ENCODE data around the gene ZNF146.
"Not testable (repeated sequence)": the region's sequence is repeated elsewhere in the genome, so short reads cannot be mapped to it uniquely, and the experiment has no call there.

The ZNF146 gene

DNA sequence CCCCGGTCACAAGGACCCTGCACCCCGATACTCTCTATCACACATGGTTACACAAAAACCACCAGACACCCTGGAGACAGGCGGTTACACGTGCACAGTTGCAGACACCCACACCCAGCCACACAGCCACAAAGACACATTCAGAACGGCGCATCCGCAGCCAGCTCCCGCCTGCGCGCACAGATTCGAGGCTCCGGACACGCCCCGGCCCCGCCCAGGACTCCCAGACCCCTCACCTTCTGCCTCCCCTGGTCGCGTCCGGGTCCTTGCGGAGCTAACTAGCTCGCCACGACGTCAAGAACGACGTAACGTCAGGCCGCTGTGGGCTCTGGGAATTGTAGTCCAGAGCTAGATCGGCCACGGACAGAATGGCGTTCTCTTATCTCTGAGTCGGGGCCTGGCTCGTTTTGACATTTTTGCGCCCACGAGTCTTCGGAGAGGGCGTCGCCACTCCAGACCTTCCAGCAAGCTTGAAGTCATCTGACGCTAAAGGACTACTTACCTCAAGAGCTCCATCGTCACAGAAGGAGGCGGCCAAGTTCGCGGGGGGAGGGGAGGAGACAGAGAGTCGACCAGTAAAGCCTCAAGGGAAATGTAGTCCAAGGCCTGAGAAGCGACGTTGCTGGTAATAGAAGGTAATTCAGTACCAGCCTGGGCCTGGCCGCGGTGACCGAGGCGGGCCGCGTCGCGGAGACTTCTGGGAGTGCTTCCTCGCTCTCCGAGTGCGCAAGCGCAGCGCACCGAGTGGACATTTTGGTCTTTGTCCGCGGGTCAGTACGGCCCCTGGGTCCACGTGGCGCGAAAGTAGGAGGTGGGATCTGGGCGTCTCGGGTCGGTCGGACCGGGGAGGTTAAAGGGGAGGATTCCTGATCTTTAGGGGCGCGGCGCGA is at the start of gene ZNF146, which contains the start of gene ZNF565:
Gene ZNF146, plus strand, starts transcription at position 721 of the 890 bp plus-strand sequence. CDS start 21,335 bp downstream, outside the sequence.
Gene ZNF565, minus strand, starts transcription at position 280 of the 890 bp plus-strand sequence. CDS start 12,680 bp downstream, outside the sequence.
- DNase-seq (ENCODE audit: low read depth) = peak; percentile 89

DNA sequence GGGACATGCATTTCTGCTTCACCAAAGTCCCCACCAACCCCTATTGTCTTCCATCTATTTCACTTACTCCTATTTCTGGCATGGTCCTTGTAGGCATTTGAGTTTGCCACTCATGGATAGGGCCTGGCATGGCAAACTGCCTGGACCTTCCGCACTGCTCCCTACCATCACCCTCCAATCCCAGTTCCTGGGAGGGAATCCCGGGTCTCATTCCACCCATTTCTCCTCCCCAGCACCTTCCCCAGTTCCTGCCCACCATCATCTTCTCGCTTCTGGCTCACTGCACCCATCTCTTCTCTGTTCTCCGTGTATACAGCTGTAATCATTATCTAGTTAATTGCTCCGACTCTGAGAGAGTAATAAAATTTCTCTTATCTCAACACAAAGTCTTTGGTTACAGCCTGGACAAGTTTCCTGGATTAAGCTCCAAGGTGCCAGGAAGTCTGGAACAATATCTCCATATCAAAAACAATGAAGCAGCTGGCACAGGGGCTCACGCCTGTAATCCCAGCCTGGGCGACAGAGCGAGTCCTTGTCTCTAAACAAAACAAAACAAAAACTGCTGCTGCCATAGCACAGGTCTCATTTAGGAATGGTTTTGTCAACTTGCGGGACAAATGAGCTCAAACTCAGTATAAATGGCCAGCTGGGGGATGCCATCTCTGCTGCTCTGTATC is 45.7 kb upstream of the ZNF146 start:
- no peak for DNase-seq (ENCODE audit: low read depth)

GRCh38 chr19:36172852-36173251 is 42.1 kb upstream of the ZNF146 start:
- no peak for DNase-seq (ENCODE audit: low read depth)

DNA sequence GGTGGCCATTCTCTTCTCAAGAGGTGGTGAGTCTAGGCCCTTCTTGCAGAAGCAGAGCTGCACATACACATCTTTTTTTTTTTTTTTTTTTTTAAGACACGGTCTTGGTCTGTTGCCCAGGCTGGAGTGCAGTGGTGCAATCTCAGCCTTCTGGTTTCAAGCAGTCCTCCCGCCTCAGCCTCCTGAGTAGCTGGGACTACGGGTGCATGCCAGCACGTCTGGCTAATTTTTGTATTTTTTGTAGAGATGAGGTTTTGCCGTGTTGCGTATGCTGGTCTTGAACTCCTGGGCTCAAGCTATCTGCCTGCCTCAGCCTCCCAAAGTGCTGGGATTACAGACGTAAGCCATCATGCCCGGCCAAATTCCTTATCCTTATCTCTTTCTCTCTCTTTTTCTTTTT is 41.1 kb upstream of the ZNF146 start:
- DNase-seq (ENCODE audit: low read depth) = not testable (repeated sequence)

DNA sequence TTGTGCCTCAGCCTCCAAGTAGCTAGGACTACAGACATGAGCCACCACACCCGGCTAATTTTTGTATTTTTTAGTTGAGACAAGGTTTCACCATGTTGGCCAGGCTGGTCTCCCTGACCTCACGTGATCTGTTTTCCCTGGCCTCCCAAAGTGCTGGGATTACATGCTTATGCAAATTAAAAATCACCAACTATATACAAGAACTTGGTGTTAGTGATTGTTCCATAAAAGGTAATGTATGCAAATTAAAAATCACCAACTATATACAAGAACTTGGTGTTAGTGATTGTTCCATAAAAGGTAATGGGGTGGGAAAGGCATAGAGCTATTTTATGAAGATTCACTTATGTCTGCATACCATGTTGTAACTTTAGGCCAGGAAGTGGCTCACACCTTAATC is 35.8 kb upstream of the ZNF146 start:
- DNase-seq (ENCODE audit: low read depth) = not testable (repeated sequence)

- DNase-seq (ENCODE audit: low read depth) = no peak
These were observed 32.2 kb upstream of the ZNF146 start for GRCh38 chr19:36182612-36183244.

GRCh38 chr19:36183245-36183628 is 31.7 kb upstream of the ZNF146 start:
- DNase-seq (ENCODE audit: low read depth) = no peak

DNA sequence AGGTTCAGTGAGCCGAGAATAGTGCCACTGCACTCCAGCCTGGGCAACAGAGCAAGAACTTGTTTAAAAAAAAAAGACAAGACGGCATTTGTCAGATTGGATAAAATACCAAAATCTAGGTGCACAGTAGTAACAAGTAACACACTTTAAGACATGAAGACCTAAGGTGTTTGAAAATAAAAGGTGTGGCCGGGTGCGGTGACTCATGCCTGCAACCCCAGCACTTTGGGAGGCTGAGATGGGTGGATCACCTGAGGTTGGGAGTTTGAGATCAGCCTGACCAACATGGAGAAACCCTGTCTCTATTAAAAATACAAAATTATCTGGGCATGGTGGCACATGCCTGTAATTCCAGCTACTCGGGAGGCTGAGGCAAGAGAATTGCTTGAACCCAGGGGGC is 28.2 kb upstream of the ZNF146 start:
- DNase-seq (ENCODE audit: low read depth) = not testable (repeated sequence)

DNA sequence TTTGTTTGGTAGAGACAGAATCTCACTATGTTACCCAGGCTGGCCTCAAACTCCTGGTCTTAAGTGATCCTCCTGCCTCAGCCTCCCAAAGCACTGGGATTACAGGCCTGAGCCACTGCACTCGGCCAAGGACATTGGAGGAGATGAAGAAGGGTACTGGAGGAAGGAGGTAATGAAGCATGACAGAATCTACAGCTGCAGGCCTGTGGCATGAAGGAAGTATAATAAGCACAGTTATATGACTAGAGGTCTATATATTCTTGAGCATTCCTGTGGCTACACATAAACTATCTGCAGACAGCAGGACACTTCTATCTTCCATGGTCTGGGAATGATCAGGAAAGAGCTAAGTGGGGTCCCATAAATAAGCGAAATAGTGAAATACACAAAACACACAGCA is 18.7 kb upstream of the ZNF146 start:
- DNase-seq (ENCODE audit: low read depth) = no peak

DNA sequence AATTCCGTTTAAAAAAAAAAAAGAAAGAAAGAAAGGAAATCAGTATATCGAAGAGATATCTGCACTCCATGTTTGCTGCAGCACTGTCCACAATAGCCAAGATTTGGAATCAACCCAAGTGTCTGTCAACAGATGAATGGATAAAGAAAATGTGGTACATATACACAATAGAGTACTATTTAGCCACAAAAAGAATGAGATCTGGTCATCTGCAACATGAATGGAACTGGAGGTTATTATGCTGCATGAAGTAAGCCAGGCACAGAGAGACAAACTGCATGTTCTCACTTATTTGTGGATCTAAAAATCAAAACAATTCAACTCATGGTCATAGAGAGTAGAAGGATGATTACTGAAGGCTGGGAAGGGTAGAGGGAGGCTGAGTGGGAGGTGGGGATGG is 16.8 kb upstream of the ZNF146 start:
- no peak for DNase-seq (ENCODE audit: low read depth)

DNA sequence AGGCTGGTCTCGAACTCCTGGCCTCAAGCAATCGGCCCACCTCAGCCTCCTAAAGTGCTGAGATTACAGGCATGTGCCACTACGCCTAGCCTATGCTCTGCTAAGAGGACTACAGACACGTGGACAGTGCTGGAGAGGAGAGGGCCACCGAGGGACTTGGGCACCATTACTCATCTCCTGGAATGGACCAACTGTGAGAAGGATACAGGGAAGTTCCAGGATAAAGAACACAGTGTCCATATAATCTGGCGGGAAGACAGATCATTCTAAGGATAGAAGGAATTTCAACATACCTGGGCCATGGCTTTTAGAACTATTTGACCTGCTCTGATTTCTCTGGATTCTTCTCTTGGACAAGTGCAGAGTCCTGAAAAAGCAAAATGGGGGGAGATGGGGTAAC is 13.2 kb upstream of the ZNF146 start:
- DNase-seq (ENCODE audit: low read depth) = no peak

- DNase-seq (ENCODE audit: low read depth) = no peak
These were observed 11.6 kb upstream of the ZNF146 start for GRCh38 chr19:36203293-36203692.

DNA sequence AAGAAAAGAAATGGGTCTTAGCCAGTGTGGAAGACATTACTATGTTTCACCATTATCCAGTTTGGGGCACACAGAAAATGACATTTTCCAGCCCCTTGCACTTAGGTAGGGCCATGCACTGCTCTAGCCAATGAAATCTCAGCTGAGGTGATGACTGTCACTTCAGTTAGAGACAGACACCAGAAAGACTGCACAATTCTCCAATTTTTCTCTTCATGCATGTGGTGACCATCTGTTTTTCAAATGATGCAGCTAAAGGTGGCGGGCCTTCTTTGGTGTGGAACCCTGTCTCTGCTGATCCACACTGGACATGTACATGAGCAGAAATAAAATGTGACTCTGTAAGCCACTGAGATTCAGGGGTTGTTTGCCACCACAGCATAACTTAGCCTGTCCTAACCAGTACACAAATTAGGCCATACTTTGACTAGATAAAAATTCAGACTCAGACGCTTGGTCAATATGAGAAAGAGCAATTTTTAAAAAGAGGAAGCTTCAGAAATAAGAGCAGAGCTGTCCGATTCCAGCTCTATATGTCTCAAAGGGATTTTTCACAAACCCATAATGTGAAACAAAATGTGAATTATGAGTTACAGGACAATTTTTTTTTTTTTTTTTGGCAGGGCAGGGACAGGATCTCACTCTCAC is 7.2 kb upstream of the ZNF146 start:
- DNase-seq (ENCODE audit: low read depth) = no peak

- no peak for DNase-seq (ENCODE audit: low read depth)
These were observed 5.5 kb upstream of the ZNF146 start for GRCh38 chr19:36209372-36209771.

DNA sequence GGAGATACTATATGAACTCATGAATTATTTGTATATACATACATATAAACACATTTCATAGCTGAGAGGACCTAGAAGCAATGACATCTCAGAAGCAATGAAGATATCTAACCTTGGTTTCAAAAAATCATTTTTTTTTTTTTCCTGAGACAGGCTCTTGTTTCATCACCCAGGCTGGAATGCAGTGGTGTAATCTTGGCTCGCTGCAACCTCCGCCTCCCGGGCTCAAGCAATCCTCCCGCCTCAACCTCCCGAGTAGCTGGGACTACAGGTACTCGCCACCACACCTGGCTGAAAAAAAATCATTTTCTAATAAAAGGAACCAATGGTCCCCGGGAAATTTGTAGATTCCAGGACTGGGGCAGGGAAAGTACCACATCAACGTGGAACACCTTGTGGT is 4.4 kb upstream of the ZNF146 start:
- no peak for DNase-seq (ENCODE audit: low read depth)

- no peak for DNase-seq (ENCODE audit: low read depth)
These were observed 2.0 kb upstream of the ZNF146 start for GRCh38 chr19:36212895-36213294.

- DNase-seq (ENCODE audit: low read depth) = no peak
These were observed 594 bp downstream of the ZNF146 start for GRCh38 chr19:36215276-36216123.

- no peak for DNase-seq (ENCODE audit: low read depth)
These were observed 6.6 kb downstream of the ZNF146 start for GRCh38 chr19:36221474-36221873.

- DNase-seq (ENCODE audit: low read depth) = no peak
These were observed 7.6 kb downstream of the ZNF146 start for GRCh38 chr19:36222503-36222902.

DNA sequence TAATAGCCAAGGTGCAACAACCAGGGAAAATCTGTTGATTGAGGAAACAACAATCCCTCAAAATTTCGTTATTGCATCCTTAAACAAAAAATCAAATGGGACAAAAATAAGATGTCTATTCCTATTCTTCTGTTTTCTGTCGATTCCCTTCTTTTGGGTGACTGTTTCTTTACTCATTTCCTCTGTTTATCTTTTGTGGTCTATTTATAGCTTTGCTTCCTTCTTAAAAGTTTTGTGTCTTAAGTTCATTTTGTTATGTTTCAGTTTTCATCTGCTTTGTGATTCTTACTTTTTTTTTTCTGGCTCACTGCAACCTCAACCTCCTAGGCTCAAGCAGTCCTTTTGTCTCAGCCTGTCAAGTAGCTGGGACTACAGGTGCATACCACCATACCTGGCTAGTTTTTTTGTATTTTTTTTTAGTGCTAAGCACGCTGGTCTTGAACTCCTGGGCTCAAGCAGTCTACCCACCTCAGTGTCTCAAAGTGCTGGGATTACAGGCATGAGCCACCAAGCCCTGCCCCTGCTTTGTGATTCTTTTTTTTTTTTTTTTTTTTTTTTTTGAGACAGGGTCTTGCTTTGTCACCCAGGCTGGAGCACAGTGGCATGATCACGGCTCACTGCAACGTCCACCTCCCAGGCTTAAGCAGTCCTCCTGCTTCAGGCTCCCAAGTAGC is 10.4 kb downstream of the ZNF146 start:
- DNase-seq (ENCODE audit: low read depth) = no peak

GRCh38 chr19:36233626-36234025 is 18.7 kb downstream of the ZNF146 start:
- not testable (repeated sequence) for DNase-seq (ENCODE audit: low read depth)

Data from activated T-cell treated with anti-CD3 and anti-CD28 coated beads for 1 hour (primary cell).